K562 (cell line): Measurements from ENCODE around the gene CCDC194. TPM values are rescaled to one million over a fixed set of nuclear protein-coding genes. Genes with fewer than 3 reads are reported as not detected.

Source experiments
- EP400 ChIP-seq: fragments of 450-650 bp; IDR thresholded peaks from 2 replicates; pipeline ENCODE4 v1.6.1; 2017; ENCODE audit warnings: antibody characterized with exemption, mild to moderate bottlenecking, moderate library complexity
- GABPB2 ChIP-seq: fragments of 250-450 bp; sonication (Bioruptor Pico); conservative IDR thresholded peaks from 2 replicates; pipeline ENCODE4 v1.5.1; 2021; ENCODE audit warnings: mild to moderate bottlenecking
- HDAC2 ChIP-seq: fragments of 450-650 bp; IDR thresholded peaks from 2 replicates; pipeline ENCODE4 v1.6.1; 2016; ENCODE audit warnings: mild to moderate bottlenecking
- MYBL2 ChIP-seq, 2 experiments: fragments of 450-650 bp in 1 of 2; sonication (generic) in 1 of 2; formaldehyde crosslinking in 1 of 2; IDR thresholded peaks; 2 replicates each; pipeline versions ENCODE4 v1.6.1 to v1.8.1; 2017 to 2022; ENCODE audit warnings: borderline replicate concordance in 1 of 2, inconsistent platforms in 1 of 2, low read depth in 1 of 2, mild to moderate bottlenecking in 1 of 2, missing genetic modification reagents in 1 of 2, moderate library complexity in 1 of 2
- NR0B1 ChIP-seq: fragments of 450-650 bp; IDR thresholded peaks from one replicate; pipeline ENCODE4 v1.6.1; 2018; ENCODE audit warnings: mild to moderate bottlenecking, moderate library complexity; ENCODE audit not compliant: partially characterized antibody
- RBBP5 ChIP-seq: fragments of 200-600 bp; sonication (generic); IDR thresholded peaks from 2 replicates; pipeline ENCODE4 v1.6.1; 2012; ENCODE audit warnings: borderline replicate concordance, mild to moderate bottlenecking, low read length, control low read depth, inconsistent platforms; ENCODE audit not compliant: insufficient read depth, poor library complexity, severe bottlenecking
- REST ChIP-seq, 2 experiments: fragments of 450-650 bp; formaldehyde crosslinking in 1 of 2; IDR thresholded peaks; 2 replicates each; pipeline versions ENCODE4 v1.4.0 to v1.6.1; 2014 to 2020; ENCODE audit warnings: mild to moderate bottlenecking in 2 of 2, borderline replicate concordance in 1 of 2, low read depth in 1 of 2
- SRSF3 ChIP-seq: fragments of 200-400 bp; formaldehyde crosslinking; IDR thresholded peaks from 2 replicates; pipeline ENCODE4 v1.6.1; 2016; ENCODE audit warnings: mild to moderate bottlenecking, low read length, moderate library complexity; ENCODE audit not compliant: insufficient read depth
- ZNF133 ChIP-seq: fragments of 250-450 bp; sonication (Bioruptor Pico); IDR thresholded peaks from 2 replicates; pipeline ENCODE4 v1.4.0; 2020; ENCODE audit warnings: mild to moderate bottlenecking
- ZNF707 ChIP-seq: fragments of 250-450 bp; sonication (Bioruptor Pico); conservative IDR thresholded peaks from 2 replicates; pipeline ENCODE4 v1.8.0; 2022; ENCODE audit warnings: inconsistent platforms, mild to moderate bottlenecking, moderate library complexity
- ZNF76 ChIP-seq: fragments of 250-450 bp; sonication (Bioruptor Pico); IDR thresholded peaks from 2 replicates; pipeline ENCODE4 v1.4.0; 2020; ENCODE audit warnings: mild to moderate bottlenecking, moderate library complexity, borderline replicate concordance
- polyA plus RNA-seq, 8 experiments: library from polyadenylated mRNA; depleted of rRNA in 4 of 8; stranded (reverse) in 5 of 8; unstranded in 3 of 8; fragments of >200 nt; fragmentation: Nextera tagmentation in 2 of 8; fragmentation: Illumina TruSeq in 1 of 8; extraction: Ambion mirVana in 2 of 8; extraction: Trizol in 1 of 8; gene quantifications; 2 replicates each; pipeline versions ENCODE4 v1.2.1 to v1.2.3, GENCODE V29; 2011 to 2014; ENCODE audit warnings: inconsistent platforms in 1 of 8, missing spikeins in 1 of 8
- total RNA-seq, 7 experiments: library from RNA; depleted of rRNA in 6 of 7; stranded (reverse); fragments of >200 nt in 6 of 7; fragmentation: Illumina TruSeq in 2 of 7; extraction: Trizol in 2 of 7; gene quantifications; 2 replicates each; pipeline versions ENCODE4 v1.2.1 to v1.2.3, GENCODE V29; 2011 to 2021; ENCODE audit warnings: low replicate concordance in 1 of 7

CCDC194 gene
- total and polyA plus RNA-seq, 9 of the 15 experiments (the other 6 are each of a cell fraction or from before 2014, with no cell fraction given), result 0.13 to 1.3 (median 0.39) TPM; not detected in 3

GRCh38 chr19:17394891-17395415 is 957 bp upstream of the CCDC194 start (continued):
- TF ChIP-seq REST (IDR thresholded peaks at IDR 0.05; ENCODE audit: borderline replicate concordance), result peak; percentile 88
- TF ChIP-seq REST (CRISPR knock-in tag; IDR thresholded peaks at IDR 0.05; ENCODE audit: low read depth), result peak; percentile 63; the same call in 1 of the 2 replicates
- no peak for TF ChIP-seq RBBP5
- TF ChIP-seq ZNF133, result no peak
- TF ChIP-seq ZNF76 (CRISPR knock-in tag), result no peak
- TF ChIP-seq SRSF3, result no peak
- TF ChIP-seq ZNF707, result no peak
- no peak for TF ChIP-seq GABPB2
- peak; percentile 94 for TF ChIP-seq HDAC2
- TF ChIP-seq EP400, result peak; percentile 71
- TF ChIP-seq MYBL2 (IDR thresholded peaks at IDR 0.05; ENCODE audit: low read depth), result no peak
- TF ChIP-seq MYBL2 (CRISPR knock-in tag; IDR thresholded peaks at IDR 0.05; ENCODE audit: borderline replicate concordance), result no peak
- no peak for TF ChIP-seq NR0B1
